ENCODE data around the gene PROC.

GRCh38 chr2:127407661-127408003 lies 10.6 kb upstream of the PROC start:
- TF ChIP-seq CTCF (IDR thresholded peaks at IDR 0.05) = no peak
- no peak for TF ChIP-seq POLR2A (IDR thresholded peaks at IDR 0.05)

Data from tibial nerve (tissue), 3 donors.